Measurements from ENCODE around the gene SECISBP2. TPM values are rescaled to one million over a fixed set of nuclear protein-coding genes. Genes with fewer than 3 reads are reported as not detected.
A peak's percentile ranks its signal among the peaks of the same experiment; 100 is the strongest.
"Not testable (repeated sequence)": the region's sequence is repeated elsewhere in the genome, so short reads cannot be mapped to it uniquely, and the experiment has no call there.

SECISBP2 gene, protein sequence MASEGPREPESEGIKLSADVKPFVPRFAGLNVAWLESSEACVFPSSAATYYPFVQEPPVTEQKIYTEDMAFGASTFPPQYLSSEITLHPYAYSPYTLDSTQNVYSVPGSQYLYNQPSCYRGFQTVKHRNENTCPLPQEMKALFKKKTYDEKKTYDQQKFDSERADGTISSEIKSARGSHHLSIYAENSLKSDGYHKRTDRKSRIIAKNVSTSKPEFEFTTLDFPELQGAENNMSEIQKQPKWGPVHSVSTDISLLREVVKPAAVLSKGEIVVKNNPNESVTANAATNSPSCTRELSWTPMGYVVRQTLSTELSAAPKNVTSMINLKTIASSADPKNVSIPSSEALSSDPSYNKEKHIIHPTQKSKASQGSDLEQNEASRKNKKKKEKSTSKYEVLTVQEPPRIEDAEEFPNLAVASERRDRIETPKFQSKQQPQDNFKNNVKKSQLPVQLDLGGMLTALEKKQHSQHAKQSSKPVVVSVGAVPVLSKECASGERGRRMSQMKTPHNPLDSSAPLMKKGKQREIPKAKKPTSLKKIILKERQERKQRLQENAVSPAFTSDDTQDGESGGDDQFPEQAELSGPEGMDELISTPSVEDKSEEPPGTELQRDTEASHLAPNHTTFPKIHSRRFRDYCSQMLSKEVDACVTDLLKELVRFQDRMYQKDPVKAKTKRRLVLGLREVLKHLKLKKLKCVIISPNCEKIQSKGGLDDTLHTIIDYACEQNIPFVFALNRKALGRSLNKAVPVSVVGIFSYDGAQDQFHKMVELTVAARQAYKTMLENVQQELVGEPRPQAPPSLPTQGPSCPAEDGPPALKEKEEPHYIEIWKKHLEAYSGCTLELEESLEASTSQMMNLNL
- 28.4 and 32.6 TPM in 2 replicates for total RNA-seq (ENCODE audit: low replicate concordance)

DNA sequence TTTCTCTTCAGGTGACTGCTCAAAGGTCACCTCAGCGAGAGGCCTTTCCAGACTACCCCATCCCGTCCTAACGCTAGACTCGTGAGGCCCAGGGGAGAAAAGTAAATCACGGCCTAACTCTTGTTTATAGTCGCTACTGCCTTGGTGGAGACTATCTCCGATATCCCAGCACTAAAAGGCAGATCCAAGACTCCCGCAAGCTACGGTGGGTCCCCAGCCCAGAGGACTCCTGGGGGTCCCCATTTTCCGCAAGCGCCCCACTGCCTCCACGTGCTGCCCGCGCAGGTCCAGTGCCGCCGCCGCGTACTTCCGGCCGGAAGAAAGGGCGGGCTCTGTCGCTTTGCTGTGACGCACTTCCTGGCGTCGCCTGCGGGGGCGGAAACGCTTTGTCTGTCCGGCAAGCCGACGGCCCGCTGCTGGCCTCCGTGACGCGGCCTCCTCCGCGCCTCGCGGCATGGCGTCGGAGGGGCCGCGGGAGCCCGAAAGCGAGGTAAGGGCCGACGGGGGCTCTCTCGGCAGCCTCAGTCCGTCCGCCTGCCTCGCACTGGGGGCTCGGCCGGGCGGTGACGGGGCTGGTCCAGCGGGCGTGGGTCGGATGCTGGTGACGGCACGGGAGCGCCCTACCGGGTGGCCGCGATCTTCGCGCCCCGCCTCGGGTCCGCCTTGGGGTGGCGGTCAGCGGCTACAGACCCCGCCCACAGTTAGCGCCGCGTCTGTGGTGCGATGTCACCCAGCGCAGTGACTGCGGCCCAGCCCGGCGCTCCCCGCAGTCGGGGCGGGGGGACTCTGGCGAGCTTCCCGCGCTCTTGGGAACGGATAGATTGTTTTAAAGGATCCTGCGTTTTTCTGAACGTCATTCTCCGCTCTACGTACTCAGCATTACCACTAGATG, at the start of gene SECISBP2:
TSS of gene SECISBP2 (plus strand) at position 378 of the 892 bp plus-strand sequence. CDS start at position 455, 77 bp downstream.
- TF ChIP-seq, protein P1, sequence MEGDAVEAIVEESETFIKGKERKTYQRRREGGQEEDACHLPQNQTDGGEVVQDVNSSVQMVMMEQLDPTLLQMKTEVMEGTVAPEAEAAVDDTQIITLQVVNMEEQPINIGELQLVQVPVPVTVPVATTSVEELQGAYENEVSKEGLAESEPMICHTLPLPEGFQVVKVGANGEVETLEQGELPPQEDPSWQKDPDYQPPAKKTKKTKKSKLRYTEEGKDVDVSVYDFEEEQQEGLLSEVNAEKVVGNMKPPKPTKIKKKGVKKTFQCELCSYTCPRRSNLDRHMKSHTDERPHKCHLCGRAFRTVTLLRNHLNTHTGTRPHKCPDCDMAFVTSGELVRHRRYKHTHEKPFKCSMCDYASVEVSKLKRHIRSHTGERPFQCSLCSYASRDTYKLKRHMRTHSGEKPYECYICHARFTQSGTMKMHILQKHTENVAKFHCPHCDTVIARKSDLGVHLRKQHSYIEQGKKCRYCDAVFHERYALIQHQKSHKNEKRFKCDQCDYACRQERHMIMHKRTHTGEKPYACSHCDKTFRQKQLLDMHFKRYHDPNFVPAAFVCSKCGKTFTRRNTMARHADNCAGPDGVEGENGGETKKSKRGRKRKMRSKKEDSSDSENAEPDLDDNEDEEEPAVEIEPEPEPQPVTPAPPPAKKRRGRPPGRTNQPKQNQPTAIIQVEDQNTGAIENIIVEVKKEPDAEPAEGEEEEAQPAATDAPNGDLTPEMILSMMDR (IDR thresholded peaks at IDR 0.05; ENCODE audit: insufficient read depth, low read length) = peak; percentile 68
- DNase-seq (ENCODE audit: low read depth) = peak; percentile 98
- peak within 1 kb of the TSS; percentile 80 for H3K4me3 ChIP-seq (ENCODE audit: low read depth, low read length)

DNA sequence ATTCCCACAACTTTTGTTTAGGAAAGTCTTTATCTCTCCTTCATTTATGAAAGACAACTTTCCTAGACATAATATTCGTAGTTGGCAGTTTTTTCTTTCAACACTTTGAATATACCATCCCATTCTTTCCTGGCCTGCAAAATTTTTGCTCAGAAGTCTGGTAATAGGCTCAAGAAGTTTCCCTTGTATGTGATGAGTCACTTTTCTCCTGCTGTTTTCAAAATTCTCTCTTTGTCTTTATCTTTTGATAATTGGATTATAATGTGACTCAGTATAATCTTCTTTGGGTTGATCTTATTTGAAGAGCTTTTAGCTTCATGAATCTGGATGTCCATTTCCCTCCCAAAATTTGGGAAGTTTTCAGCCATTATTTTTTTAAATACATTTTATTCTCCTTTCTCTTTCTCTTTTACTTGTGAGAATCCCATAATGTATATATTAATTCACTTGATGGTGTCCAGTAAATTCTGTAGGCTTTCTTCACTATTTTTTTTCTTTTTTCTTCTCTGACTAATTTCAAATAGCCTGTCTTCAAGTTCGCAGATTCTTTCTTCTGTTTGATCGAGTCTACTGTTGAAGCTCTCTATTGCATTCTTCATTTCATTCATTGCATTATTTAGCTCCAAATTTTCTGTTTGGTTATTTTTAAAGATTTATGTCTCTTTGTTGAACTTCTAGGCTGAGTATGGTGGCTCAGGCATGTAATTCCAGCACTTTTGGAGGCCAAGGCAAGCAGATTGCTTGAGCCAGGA, 44.6 kb upstream of the SECISBP2 start:
- TF ChIP-seq, protein P1 (IDR thresholded peaks at IDR 0.05; ENCODE audit: insufficient read depth, low read length) = no peak
- H3K4me3 ChIP-seq (ENCODE audit: low read depth, low read length) = no peak overlapping the region
- DNase-seq (ENCODE audit: low read depth) = no peak

DNA sequence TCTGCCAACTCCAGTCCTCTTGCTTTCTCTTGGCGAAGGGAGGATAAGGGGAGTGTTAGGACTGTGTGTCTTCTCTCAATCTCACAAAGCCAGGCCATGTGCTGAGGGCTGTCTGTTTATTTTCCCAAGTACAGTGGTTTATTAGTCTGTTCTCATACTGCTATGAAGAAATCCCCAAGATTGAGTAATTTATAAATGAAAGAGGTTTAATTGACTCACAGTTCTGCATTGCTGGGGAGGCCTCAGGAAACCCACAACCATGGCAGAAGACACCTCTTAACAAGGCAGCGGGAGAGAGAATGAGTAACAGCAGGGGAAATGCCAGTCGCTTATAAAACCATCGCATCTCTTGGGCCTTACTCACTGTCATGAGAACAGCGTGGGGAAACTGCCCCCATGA, 43.5 kb upstream of the SECISBP2 start:
- TF ChIP-seq, protein P1 (IDR thresholded peaks at IDR 0.05; ENCODE audit: insufficient read depth, low read length) = no peak
- peak; percentile 43 for DNase-seq (ENCODE audit: low read depth)
- H3K4me3 ChIP-seq (ENCODE audit: low read depth, low read length) = no peak overlapping the region

DNA sequence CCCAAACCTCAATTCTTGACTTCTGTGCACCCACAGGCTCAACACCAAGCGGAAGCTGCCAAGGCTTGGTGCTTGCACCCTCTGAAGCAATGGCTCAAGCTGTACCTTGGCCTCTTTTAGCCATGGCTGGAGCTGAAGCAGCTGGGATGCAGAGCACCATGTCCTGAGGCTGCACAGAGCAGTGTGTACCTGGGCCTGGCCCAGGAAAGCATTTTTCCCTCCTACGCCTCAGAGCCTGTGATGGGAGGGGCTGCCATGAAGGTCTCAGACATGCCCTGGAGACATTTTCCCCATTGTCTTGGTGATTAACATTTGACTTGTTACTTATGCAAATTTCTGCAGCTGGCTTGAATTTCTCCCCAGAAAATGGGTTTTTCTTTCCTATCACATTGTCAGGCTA, 42.3 kb upstream of the SECISBP2 start:
- not testable (repeated sequence) for H3K4me3 ChIP-seq (ENCODE audit: low read depth, low read length)

DNA sequence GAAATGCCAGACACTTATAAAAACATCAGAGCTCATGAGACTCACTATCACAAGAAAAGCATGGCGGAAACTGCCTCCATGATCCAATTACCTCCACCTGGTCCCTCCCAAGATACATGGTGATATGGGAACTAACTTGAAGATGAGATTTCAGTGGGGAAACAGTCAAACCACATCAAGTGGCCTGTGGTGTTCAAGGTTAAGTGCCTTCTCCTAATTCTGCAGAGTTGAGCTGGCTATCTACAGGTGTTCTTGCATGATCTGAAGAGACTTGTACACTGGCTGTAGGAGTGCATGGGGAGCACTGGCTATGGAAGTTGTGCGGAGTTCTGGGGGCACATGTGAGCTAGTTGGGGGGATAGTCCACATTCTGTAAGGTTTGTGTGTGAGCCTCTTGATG, 41.3 kb upstream of the SECISBP2 start:
- H3K4me3 ChIP-seq (ENCODE audit: low read depth, low read length) = no peak overlapping the region
- DNase-seq (ENCODE audit: low read depth) = no peak
- TF ChIP-seq, protein P1 (IDR thresholded peaks at IDR 0.05; ENCODE audit: insufficient read depth, low read length) = no peak

More for the DNA sequence above, 42.3 kb upstream of the SECISBP2 start:
- not testable (repeated sequence) for DNase-seq (ENCODE audit: low read depth)

DNA sequence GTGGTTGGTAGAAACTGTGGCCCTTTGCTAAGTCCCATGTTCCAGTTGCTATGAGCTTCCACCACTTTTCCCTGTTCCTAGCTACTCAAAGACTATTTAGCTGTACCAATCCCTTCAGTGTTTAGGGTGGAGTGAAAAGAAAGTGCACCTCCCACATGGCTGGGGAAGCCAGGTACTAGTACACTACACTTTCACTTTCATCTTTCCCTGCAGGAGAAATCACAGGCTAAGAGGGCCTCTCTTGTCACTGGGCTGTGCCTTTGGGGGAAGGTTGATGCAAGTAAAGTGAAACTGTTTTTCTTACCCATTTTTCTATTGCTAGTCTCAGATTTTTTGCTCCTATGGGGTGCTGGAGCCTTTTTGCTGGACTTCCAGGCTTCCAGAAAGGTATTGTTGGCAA, 40.8 kb upstream of the SECISBP2 start:
- DNase-seq (ENCODE audit: low read depth) = peak; percentile 61
- no peak overlapping the region for H3K4me3 ChIP-seq (ENCODE audit: low read depth, low read length)
- TF ChIP-seq, protein P1 (IDR thresholded peaks at IDR 0.05; ENCODE audit: insufficient read depth, low read length) = no peak
